Measurements from ENCODE around the gene EPS8L1.

EPS8L1 gene

DNA sequence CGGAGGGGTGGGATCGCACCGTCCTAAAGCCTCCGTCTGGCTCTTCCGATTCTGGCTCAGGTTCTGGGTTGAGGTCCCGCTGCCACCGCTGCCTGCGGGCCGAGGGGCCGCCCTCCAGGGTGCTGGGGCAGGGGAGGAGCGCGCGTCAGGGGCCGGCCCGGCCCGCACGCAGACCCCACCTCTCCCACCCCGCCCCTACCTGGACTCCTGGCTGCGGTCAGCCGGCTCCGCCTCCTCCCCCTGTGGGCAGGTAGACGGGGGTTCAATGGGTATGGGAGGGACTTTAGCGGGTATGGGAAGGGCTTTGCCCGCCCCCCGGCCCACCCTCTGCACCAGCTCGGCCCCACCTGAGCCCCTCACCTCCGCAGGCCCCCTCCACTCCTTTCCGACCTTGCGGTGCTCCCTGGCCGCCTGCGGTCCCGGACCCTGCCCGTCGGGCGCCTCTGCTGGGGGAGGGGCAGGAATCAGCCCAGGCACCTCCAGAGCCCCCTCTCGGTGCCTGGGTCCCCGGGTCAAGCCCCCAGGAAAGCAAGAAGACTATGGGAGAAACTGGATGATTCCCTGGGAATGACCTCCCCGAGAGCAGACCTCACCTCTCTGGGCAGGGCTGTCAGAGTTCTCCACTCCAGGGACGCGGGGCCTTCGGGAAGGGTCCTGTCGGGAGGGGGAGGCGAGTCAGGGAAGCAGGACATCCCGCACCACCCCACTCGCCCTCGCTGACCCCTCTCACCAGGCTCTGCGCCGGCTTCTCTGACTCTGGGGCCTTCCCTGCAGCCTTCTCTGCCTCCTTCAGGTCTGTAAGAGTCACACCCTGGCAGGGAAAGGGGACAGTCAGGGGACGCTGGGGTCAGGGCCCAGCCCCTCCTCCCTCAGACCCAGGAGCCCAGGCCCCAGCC lies 17.0 kb downstream of the EPS8L1 start:
- TF ChIP-seq FOXP2 (optimal IDR thresholded peaks at IDR 0.05; ENCODE audit: control extremely low read depth, extremely low read length, insufficient read depth): no peak
- TF ChIP-seq POLR2AphosphoS5 (IDR thresholded peaks at IDR 0.05; ENCODE audit: borderline replicate concordance, low read depth, low read length): no peak
- no peak for TF ChIP-seq EZH2 (IDR thresholded peaks at IDR 0.05)
- no peak for DNase-seq (ENCODE audit: low read depth, low spot score)
- no peak overlapping the region for H3K27ac ChIP-seq
- H3K36me3 ChIP-seq (ENCODE audit: insufficient read depth, low read length): peaks cover 4% of the 10 kb centered on the region; the same call in 1 of the 2 replicates
- H3K4me3 ChIP-seq: no peak overlapping the region
- no peaks in the 10 kb centered on the region for H3K9me3 ChIP-seq (ENCODE audit: low read depth, low read length)
- H3K9ac ChIP-seq (ENCODE audit: insufficient read length): no peak overlapping the region

DNA sequence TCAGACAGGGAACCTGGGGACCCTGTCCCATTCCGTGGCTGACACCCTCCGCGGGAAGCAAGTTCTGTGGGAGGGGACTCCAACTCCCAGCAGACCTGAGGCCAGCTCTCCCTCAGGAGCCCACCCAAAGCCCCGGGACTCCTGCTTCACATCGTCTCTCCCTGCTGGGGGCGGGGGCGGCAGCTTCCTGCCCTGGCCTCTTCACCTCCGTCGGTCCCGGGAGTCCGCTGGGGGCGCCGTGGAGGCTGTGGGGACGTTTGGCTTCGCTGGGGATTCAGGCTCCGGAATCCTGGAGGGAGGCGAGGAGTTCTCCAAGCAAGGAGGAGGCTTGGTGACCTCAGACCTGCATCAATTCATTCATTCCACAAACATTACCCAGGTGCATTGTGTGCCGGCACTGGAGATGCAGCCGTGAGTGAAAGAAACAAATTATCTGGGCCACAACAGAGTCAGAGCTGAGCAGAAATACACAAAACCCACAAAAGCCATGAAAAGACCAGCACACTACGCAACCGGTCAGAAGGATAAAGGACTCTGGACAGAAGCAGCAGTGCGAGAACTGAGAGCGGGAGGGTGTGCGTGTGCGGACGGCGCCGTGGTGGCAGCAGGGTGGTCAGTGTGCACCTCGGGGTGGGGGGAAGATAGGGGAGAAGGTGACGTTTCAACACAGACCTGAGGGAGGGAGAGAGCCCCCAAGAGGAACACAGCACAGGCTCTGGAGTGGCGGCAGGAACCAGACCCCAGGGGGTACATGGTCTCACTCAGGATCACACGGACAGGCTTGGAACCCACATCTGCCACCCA lies 19.0 kb downstream of the EPS8L1 start:
- Histone ChIP-seq H3K27ac (no peak overlapping the region), H3K4me3 (no peak overlapping the region), H3K9ac (ENCODE audit: insufficient read length) (no peak overlapping the region), H3K9me3 (ENCODE audit: low read depth, low read length) (no peaks in the 10 kb centered on the region), H3K36me3 (ENCODE audit: insufficient read depth, low read length) (peaks cover 4% of the 10 kb centered on the region; the same call in 1 of the 2 replicates)
- DNase-seq (ENCODE audit: low read depth, low spot score): no peak
- TF ChIP-seq FOXP2 (optimal IDR thresholded peaks at IDR 0.05; ENCODE audit: control extremely low read depth, extremely low read length, insufficient read depth) (no peak), EZH2 (IDR thresholded peaks at IDR 0.05) (no peak), POLR2AphosphoS5 (IDR thresholded peaks at IDR 0.05; ENCODE audit: borderline replicate concordance, low read depth, low read length) (no peak)

DNA sequence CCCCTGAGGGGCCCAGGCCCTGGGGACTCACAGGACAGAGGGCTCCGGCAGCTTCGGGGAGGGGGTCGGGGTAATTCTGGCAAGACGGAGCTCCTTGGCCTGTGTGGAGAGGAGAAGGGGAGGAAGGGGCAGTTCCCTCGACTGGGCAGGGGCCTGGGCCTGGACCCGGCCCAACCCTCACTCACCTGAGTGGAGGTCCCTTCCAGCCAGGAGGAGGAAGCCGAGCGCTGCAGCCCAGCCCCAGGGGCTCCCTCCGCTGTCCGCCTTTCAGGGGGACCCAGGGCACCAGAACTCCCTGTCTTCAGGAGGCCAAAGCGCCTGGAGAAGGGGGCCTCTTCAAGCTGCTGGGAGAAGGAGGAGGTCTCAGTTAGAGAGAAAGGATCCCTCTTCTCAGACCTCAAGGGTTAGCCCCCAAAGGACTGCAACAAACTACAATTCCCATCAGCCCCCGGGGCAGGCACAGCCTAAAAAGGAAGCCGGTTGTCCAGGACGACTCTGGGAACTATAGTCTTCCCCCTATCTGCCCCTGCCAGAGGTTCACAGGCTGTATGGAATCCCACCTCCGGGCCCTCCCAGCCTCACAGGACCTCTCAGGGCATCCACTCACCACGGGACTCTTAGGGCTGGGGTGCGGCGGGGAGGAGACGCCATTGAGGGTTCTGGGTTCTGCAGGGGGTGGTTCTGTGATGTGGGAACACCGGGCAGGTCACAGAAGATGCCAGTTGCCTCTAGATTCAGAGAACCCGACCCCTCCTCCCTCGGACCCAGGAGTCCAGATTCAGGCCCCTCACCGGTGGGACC lies 19.8 kb downstream of the EPS8L1 start:
- H3K36me3 ChIP-seq (ENCODE audit: insufficient read depth, low read length): peaks cover 4% of the 10 kb centered on the region; the same call in 1 of the 2 replicates
- no peak overlapping the region for H3K27ac ChIP-seq
- DNase-seq (ENCODE audit: low read depth, low spot score): no peak

DNA sequence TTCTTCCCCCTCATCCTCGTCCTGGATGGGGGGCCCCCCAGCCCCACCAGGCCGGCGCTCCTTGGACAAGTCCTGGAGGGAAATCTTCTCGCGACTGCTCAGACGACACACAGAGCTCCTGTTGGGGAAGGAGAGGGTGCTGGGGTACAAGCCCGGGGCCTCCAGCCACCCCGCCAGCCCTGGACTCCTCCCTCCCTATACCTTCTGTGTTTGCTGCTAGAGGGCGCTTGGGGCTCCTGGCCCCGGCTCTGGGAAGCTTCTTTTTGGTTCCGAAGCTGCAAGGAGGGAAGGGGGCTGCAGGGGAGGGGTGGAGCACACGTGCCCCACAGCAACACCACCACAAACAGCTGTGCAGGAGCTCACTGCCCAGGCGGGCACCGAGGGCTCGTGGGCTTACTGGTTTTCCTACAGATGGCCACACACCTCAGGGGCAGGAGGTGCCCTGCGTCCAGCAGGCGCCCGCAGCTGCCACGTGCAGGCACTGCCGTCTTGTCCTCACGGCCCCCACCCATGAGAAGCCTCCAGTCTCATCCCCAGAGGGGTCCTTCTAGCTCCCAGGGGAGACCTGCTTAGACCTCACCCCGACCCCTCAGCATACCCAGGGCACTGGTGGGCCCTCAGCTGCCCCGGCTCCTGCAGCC lies 20.5 kb downstream of the EPS8L1 start:
- H3K27ac ChIP-seq: no peak overlapping the region
- TF ChIP-seq FOXP2 (optimal IDR thresholded peaks at IDR 0.05; ENCODE audit: control extremely low read depth, extremely low read length, insufficient read depth) (no peak), EZH2 (IDR thresholded peaks at IDR 0.05) (no peak), POLR2AphosphoS5 (IDR thresholded peaks at IDR 0.05; ENCODE audit: borderline replicate concordance, low read depth, low read length) (no peak)

More for the DNA sequence above, 19.8 kb downstream of the EPS8L1 start:
- Histone ChIP-seq H3K9me3 (ENCODE audit: low read depth, low read length) (no peaks in the 10 kb centered on the region), H3K9ac (ENCODE audit: insufficient read length) (no peak overlapping the region), H3K4me3 (no peak overlapping the region)
- no peak for TF ChIP-seq FOXP2 (optimal IDR thresholded peaks at IDR 0.05; ENCODE audit: control extremely low read depth, extremely low read length, insufficient read depth)
- TF ChIP-seq POLR2AphosphoS5 (IDR thresholded peaks at IDR 0.05; ENCODE audit: borderline replicate concordance, low read depth, low read length): no peak
- TF ChIP-seq EZH2 (IDR thresholded peaks at IDR 0.05): no peak

DNA sequence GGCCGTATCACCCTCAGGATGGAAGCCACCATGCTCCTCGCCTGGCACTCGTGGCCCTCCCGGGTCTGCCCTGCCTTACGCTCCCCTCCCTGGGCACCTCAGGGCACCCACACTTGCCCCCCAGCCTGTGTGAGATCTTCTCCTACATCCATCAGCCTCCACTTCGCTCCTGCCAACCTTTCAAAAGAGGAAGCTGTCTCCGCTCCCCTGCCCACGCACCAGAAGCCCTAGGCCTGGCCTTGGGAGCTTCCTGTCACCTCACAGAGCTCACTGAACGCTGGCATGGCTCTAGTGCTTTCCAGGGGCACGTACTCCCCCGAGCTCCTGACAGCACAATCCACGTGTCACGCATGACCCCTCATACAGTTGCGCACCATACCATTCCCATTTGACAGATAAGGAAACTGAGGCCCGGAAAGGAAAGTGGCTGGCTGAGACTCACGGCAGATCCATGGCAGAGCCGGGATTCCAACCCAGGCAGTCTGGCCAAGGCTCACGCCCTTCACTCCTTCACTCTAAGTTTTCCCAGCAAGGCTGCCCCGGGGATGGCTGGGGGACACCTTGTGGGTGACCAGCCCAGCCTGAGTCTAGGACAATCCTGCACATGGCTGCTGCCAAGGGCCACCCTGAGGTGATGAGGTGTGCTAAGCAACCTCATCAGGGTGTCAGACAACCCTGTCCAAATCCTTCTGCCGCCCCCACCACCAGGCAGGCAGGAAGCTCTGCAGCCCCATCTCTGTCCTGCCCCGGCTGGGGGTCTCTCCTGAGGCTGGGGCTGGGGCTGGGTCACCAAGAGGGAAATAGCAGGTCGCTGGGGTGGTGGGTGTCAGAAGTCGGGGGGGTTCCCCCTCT lies 22.4 kb downstream of the EPS8L1 start:
- Histone ChIP-seq H3K36me3 (ENCODE audit: insufficient read depth, low read length) (peaks cover under 1% of the 10 kb centered on the region; the same call in 1 of the 2 replicates), H3K9me3 (ENCODE audit: low read depth, low read length) (no peaks in the 10 kb centered on the region), H3K4me3 (no peak overlapping the region), H3K9ac (ENCODE audit: insufficient read length) (no peak overlapping the region), H3K27ac (no peak overlapping the region)
- no peak for DNase-seq (ENCODE audit: low read depth, low spot score)
- TF ChIP-seq FOXP2 (optimal IDR thresholded peaks at IDR 0.05; ENCODE audit: control extremely low read depth, extremely low read length, insufficient read depth): no peak
- TF ChIP-seq EZH2 (IDR thresholded peaks at IDR 0.05): no peak
- no peak for TF ChIP-seq POLR2AphosphoS5 (IDR thresholded peaks at IDR 0.05; ENCODE audit: borderline replicate concordance, low read depth, low read length)

More for the DNA sequence above, 20.5 kb downstream of the EPS8L1 start:
- H3K9ac ChIP-seq (ENCODE audit: insufficient read length): no peak overlapping the region
- H3K4me3 ChIP-seq: no peak overlapping the region
- no peaks in the 10 kb centered on the region for H3K9me3 ChIP-seq (ENCODE audit: low read depth, low read length)
- H3K36me3 ChIP-seq (ENCODE audit: insufficient read depth, low read length): no peaks in the 10 kb centered on the region; the same call in 1 of the 2 replicates
- DNase-seq (ENCODE audit: low read depth, low spot score): no peak

DNA sequence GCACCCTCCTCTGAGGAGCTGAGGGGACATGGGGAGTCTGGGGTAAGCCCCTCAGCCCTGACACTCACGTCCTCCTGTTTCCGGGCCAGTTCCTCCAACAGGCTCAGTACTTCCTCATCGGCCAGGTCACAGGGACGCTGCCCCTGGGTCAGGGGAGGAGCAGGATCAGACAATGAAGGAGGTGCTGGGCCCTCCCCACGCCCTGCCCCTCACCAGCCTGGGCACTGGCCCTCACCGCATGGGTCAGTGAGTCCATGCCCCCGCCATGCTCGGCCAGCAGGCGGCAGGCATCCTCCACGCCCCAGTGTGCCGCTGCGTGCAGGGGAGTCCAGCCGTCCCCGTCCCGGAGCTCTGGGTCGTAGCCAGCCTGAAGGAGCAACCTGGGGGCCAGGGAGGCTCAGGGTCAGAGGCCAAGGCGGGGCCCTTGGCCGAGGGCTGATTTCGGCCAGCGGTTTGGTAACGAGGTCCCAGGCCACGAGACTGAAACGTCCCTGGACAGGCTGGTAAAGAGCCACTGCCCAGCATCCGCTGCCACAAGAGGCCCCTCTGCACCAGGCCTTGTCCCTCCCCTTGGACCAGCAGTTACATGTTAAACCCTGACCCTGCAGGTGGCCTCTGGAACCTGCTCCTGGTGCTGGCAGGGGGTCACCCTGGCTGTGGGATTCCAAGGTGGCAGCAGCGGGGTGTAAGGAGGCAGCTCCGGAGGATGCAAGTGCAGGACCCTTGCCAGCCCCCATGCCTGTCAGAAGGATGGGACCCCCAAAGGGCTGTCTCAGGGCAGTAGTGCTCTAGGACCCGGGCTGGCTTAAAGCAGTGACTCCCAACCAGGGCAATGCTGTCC lies 23.3 kb downstream of the EPS8L1 start:
- Histone ChIP-seq H3K4me3 (no peak overlapping the region), H3K27ac (no peak overlapping the region), H3K9me3 (ENCODE audit: low read depth, low read length) (no peaks in the 10 kb centered on the region), H3K9ac (ENCODE audit: insufficient read length) (no peak overlapping the region), H3K36me3 (ENCODE audit: insufficient read depth, low read length) (peaks cover 5% of the 10 kb centered on the region; the same call in 1 of the 2 replicates)
- TF ChIP-seq POLR2AphosphoS5 (IDR thresholded peaks at IDR 0.05; ENCODE audit: borderline replicate concordance, low read depth, low read length): no peak
- TF ChIP-seq EZH2 (IDR thresholded peaks at IDR 0.05): no peak
- TF ChIP-seq FOXP2 (optimal IDR thresholded peaks at IDR 0.05; ENCODE audit: control extremely low read depth, extremely low read length, insufficient read depth): no peak
- DNase-seq (ENCODE audit: low read depth, low spot score): no peak
